OCI-M1 (cell line): Measurements from ENCODE around the gene TFF1.

ENCODE experiments used
- DNase-seq: peaks from one replicate; lab custom pipeline; 2025; lab: John Stamatoyannopoulos, UW

Gene TFF1

GRCh38 chr21:42398436-42399028 is 32.2 kb upstream of the TFF1 start:
- DNase-seq, result no peak

GRCh38 chr21:42397746-42398394 is 31.5 kb upstream of the TFF1 start:
- no peak for DNase-seq

GRCh38 chr21:42396799-42397745 is 30.7 kb upstream of the TFF1 start:
- no peak for DNase-seq

GRCh38 chr21:42395905-42396651 is 29.7 kb upstream of the TFF1 start, which contains the start of gene TMPRSS3:
Gene TMPRSS3 (minus strand): TSS chr21:42396052. CDS start chr21:42395417, 635 bp downstream.
- DNase-seq, result peak; percentile 20

- DNase-seq, result no peak
Measured at GRCh38 chr21:42395302-42395701, 29.0 kb upstream of the TFF1 start.

- DNase-seq, result no peak
Measured at GRCh38 chr21:42393443-42393950, 27.2 kb upstream of the TFF1 start.

GRCh38 chr21:42392731-42393442 is 26.6 kb upstream of the TFF1 start:
- DNase-seq, result no peak

GRCh38 chr21:42391297-42391696 is 25.0 kb upstream of the TFF1 start:
- DNase-seq, result no peak

GRCh38 chr21:42390696-42391095 is 24.4 kb upstream of the TFF1 start:
- no peak for DNase-seq

- no peak for DNase-seq
Measured at GRCh38 chr21:42390193-42390592, 23.9 kb upstream of the TFF1 start.

- DNase-seq, result no peak
Measured at GRCh38 chr21:42389449-42389835, 23.1 kb upstream of the TFF1 start.

GRCh38 chr21:42388740-42389448 is 22.6 kb upstream of the TFF1 start:
- DNase-seq, result no peak

GRCh38 chr21:42387843-42388340 is 21.6 kb upstream of the TFF1 start:
- no peak for DNase-seq

- DNase-seq, result no peak
Measured at GRCh38 chr21:42387164-42387563, 20.8 kb upstream of the TFF1 start.

GRCh38 chr21:42386034-42386591 is 19.8 kb upstream of the TFF1 start:
- DNase-seq, result no peak

- no peak for DNase-seq
Measured at GRCh38 chr21:42385619-42386018, 19.3 kb upstream of the TFF1 start.

- DNase-seq, result peak; percentile 83
Measured at GRCh38 chr21:42384989-42385388, 18.7 kb upstream of the TFF1 start.

GRCh38 chr21:42384156-42384945 is 18.0 kb upstream of the TFF1 start:
- DNase-seq, result peak; percentile 39

GRCh38 chr21:42383331-42383730 is 17.0 kb upstream of the TFF1 start:
- no peak for DNase-seq
